IMR-90 (cell line): ENCODE results near the gene UBASH3A.

ENCODE experiments used
- CEBPB ChIP-seq: IDR thresholded peaks from 2 replicates; pipeline ENCODE4 v1.6.1; 2012; ENCODE audit warnings: low read depth, low read length, improper control_type of control experiment
- CHD1 ChIP-seq: IDR thresholded peaks from 2 replicates; pipeline ENCODE4 v1.6.1; 2012; ENCODE audit warnings: low read depth, low read length, improper control_type of control experiment
- FOS ChIP-seq: fragments of 150-350 bp; IDR thresholded peaks from 2 replicates; pipeline ENCODE4 v1.6.1; 2016; ENCODE audit warnings: low read depth, low read length
- MAZ ChIP-seq: IDR thresholded peaks from 2 replicates; pipeline ENCODE4 v1.6.1; 2012; ENCODE audit warnings: low read depth, mild to moderate bottlenecking, low read length, improper control_type of control experiment, moderate library complexity, borderline replicate concordance
- MXI1 ChIP-seq: IDR thresholded peaks from 2 replicates; pipeline ENCODE4 v1.6.1; 2012; ENCODE audit warnings: low read depth, mild to moderate bottlenecking, low read length, moderate library complexity, borderline replicate concordance
- POLR2A ChIP-seq: IDR thresholded peaks from 2 replicates; pipeline ENCODE4 v1.6.1; 2012; ENCODE audit warnings: mild to moderate bottlenecking, low read depth, low read length
- RAD21 ChIP-seq: IDR thresholded peaks from 2 replicates; pipeline ENCODE4 v1.6.1; 2012; ENCODE audit warnings: low read length, improper control_type of control experiment
- RCOR1 ChIP-seq: IDR thresholded peaks from 2 replicates; pipeline ENCODE4 v1.6.1; 2012; ENCODE audit warnings: mild to moderate bottlenecking, low read length, improper control_type of control experiment; ENCODE audit not compliant: insufficient replicate concordance
- RFX5 ChIP-seq: IDR thresholded peaks from 2 replicates; pipeline ENCODE4 v1.8.0; 2012; ENCODE audit warnings: low read depth, mild to moderate bottlenecking, low read length, moderate library complexity
- SMC3 ChIP-seq: fragments of 150-350 bp; IDR thresholded peaks from 2 replicates; pipeline ENCODE4 v1.6.1; 2016; ENCODE audit warnings: low read depth, mild to moderate bottlenecking, antibody characterized with exemption, low read length, moderate library complexity
- TF ChIP-seq, protein P1 (sequence below): conservative IDR thresholded peaks from 2 replicates; pipeline ENCODE4 v1.5.1; 2012; ENCODE audit warnings: mild to moderate bottlenecking, low read depth, low read length, improper control_type of control experiment
- TF ChIP-seq, protein P2 (sequence below): fragments of 150-350 bp; IDR thresholded peaks from 2 replicates; pipeline ENCODE4 v1.6.1; 2017; ENCODE audit warnings: mild to moderate bottlenecking, antibody characterized with exemption, low read length, low read depth
- TF ChIP-seq, protein P3 (sequence below): fragments of 150-350 bp; IDR thresholded peaks from 2 replicates; pipeline ENCODE4 v1.6.1; 2016; ENCODE audit warnings: low read depth, mild to moderate bottlenecking, low read length, moderate library complexity, borderline replicate concordance

DNA sequence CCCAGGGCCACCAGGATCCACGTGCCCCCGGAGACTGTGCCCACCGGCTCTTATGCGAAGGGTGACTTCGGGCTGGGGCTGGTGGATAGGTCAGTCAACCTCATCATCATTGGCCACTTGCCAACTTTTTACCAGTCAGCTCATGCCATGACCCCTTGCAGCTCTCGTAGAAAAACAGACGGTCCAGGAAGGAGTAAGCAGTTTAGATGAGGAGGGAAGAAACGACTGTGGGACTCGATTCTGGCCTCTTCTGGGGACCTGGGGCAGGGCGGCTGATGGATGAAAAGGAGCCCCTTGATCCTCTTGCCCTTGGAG lies 41.0 kb downstream of the UBASH3A start:
- TF ChIP-seq, protein P1, sequence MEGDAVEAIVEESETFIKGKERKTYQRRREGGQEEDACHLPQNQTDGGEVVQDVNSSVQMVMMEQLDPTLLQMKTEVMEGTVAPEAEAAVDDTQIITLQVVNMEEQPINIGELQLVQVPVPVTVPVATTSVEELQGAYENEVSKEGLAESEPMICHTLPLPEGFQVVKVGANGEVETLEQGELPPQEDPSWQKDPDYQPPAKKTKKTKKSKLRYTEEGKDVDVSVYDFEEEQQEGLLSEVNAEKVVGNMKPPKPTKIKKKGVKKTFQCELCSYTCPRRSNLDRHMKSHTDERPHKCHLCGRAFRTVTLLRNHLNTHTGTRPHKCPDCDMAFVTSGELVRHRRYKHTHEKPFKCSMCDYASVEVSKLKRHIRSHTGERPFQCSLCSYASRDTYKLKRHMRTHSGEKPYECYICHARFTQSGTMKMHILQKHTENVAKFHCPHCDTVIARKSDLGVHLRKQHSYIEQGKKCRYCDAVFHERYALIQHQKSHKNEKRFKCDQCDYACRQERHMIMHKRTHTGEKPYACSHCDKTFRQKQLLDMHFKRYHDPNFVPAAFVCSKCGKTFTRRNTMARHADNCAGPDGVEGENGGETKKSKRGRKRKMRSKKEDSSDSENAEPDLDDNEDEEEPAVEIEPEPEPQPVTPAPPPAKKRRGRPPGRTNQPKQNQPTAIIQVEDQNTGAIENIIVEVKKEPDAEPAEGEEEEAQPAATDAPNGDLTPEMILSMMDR, result no peak
- TF ChIP-seq RAD21, result no peak
- no peak for TF ChIP-seq MAZ
- TF ChIP-seq CEBPB, result no peak
- TF ChIP-seq POLR2A, result no peak
- TF ChIP-seq FOS, result no peak
- TF ChIP-seq, protein P2, sequence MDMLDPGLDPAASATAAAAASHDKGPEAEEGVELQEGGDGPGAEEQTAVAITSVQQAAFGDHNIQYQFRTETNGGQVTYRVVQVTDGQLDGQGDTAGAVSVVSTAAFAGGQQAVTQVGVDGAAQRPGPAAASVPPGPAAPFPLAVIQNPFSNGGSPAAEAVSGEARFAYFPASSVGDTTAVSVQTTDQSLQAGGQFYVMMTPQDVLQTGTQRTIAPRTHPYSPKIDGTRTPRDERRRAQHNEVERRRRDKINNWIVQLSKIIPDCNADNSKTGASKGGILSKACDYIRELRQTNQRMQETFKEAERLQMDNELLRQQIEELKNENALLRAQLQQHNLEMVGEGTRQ, result no peak
- TF ChIP-seq SMC3, result no peak
- TF ChIP-seq, protein P3, sequence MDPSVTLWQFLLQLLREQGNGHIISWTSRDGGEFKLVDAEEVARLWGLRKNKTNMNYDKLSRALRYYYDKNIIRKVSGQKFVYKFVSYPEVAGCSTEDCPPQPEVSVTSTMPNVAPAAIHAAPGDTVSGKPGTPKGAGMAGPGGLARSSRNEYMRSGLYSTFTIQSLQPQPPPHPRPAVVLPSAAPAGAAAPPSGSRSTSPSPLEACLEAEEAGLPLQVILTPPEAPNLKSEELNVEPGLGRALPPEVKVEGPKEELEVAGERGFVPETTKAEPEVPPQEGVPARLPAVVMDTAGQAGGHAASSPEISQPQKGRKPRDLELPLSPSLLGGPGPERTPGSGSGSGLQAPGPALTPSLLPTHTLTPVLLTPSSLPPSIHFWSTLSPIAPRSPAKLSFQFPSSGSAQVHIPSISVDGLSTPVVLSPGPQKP, result no peak
- no peak for TF ChIP-seq RCOR1
- no peak for TF ChIP-seq CHD1
- TF ChIP-seq MXI1, result no peak
- no peak for TF ChIP-seq RFX5
